Bronchial epithelial cell (primary cell): ENCODE measurements around the gene KRTAP4-9. TPM values are rescaled to one million over a fixed set of nuclear protein-coding genes. Genes with fewer than 3 reads are reported as not detected.
"Not testable (repeated sequence)": the region's sequence is repeated elsewhere in the genome, so short reads cannot be mapped to it uniquely, and the experiment has no call there.

Experiments
- DNase-seq: peaks from one replicate; pipeline ENCODE4 v3.0.0-alpha.2; 2010; ENCODE audit warnings: low read depth
- FAIRE-seq: peaks from 2 replicates; lab custom pipeline; 2011; peaks lifted over from hg19 to GRCh38; lab: Jason Lieb, UNC
- H3K27me3 ChIP-seq: 2 replicates; pipeline ENCODE4 v1.5.1; 2011; ENCODE audit warnings: low read length; ENCODE audit not compliant: control insufficient read depth, insufficient read depth
- H3K36me3 ChIP-seq: 2 replicates; pipeline ENCODE4 v1.5.1; 2011; ENCODE audit warnings: low read length; ENCODE audit not compliant: control insufficient read depth, insufficient read depth
- H3K4me3 ChIP-seq: 2 replicates; pipeline ENCODE4 v1.5.1; 2011; ENCODE audit warnings: mild to moderate bottlenecking, low read depth, low read length, control low read depth
- CTCF ChIP-seq: IDR thresholded peaks from 2 replicates; pipeline ENCODE4 v1.5.1; 2011; ENCODE audit warnings: mild to moderate bottlenecking, moderate library complexity, low read length, control low read depth, inconsistent platforms; ENCODE audit not compliant: insufficient read depth, severe bottlenecking
- total RNA-seq: library from RNA; depleted of rRNA; stranded (reverse); fragments of >200 nt; gene quantifications from 2 replicates; pipeline ENCODE4 v1.2.1, GENCODE V29; 2014

KRTAP4-9 gene
- total RNA-seq, 1 donor from 2014 or later = not detected

- FAIRE-seq (peak; percentile 50), DNase-seq (no peak)
- TF ChIP-seq CTCF = no peak
- Histone ChIP-seq H3K27me3 (no peaks in the 10 kb centered on the region), H3K36me3 (no peaks in the 10 kb centered on the region), H3K4me3 (no peak overlapping the region)
Observed at GRCh38 chr17:41071606-41072360, 33.4 kb upstream of the KRTAP4-9 start.

GRCh38 chr17:41073676-41074075 is 31.5 kb upstream of the KRTAP4-9 start:
- FAIRE-seq = peak; percentile 36
- no peak for DNase-seq
- H3K36me3 ChIP-seq = no peaks in the 10 kb centered on the region
- H3K27me3 ChIP-seq = no peaks in the 10 kb centered on the region
- no peak overlapping the region for H3K4me3 ChIP-seq
- TF ChIP-seq CTCF = no peak

DNA sequence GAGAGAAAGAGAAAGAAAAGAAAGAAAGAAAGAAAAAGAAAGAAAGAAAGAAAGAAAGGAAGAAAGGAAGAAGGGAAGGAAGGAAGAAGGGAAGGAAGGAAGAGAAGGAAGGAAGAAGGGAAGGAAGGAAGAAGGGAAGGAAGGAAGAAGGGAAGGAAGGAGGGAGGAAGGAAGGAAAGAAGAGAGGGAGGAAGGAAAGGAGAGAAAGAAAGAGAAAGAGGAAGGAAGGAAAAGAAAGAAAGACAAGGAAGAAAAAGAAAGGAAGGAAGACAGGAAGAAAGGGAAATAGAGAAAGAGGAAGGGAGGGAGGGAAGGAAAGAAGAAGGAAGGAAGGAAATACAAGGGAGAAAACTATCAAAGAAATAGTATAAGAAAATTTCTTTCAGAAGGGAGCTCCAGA is 28.4 kb upstream of the KRTAP4-9 start:
- no peak overlapping the region for H3K4me3 ChIP-seq
- DNase-seq (no peak), FAIRE-seq (no peak)
- TF ChIP-seq CTCF = no peak
- H3K27me3 ChIP-seq = no peaks in the 10 kb centered on the region
- no peaks in the 10 kb centered on the region for H3K36me3 ChIP-seq

DNA sequence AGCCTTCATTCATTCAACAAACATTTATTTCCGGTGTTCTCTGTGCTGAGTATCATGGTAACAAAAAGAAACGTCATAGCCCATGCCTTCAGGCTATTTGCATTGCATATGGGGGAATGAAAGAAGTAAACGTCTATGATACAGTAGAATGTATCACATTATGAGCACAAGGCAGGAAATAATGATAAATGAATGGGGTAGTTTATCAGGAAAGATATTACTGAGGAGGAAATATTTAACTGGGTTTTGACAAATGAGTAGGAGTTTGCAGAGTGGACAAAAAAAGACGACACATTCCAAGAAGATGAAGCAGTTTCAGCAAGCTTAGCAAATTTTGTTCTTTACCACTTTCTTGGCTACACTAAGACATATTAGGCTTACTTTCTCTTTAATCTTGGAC is 22.6 kb upstream of the KRTAP4-9 start:
- Histone ChIP-seq H3K36me3 (no peaks in the 10 kb centered on the region), H3K27me3 (no peaks in the 10 kb centered on the region), H3K4me3 (no peak overlapping the region)
- DNase-seq (peak; percentile 94), FAIRE-seq (no peak)
- TF ChIP-seq CTCF = no peak

DNA sequence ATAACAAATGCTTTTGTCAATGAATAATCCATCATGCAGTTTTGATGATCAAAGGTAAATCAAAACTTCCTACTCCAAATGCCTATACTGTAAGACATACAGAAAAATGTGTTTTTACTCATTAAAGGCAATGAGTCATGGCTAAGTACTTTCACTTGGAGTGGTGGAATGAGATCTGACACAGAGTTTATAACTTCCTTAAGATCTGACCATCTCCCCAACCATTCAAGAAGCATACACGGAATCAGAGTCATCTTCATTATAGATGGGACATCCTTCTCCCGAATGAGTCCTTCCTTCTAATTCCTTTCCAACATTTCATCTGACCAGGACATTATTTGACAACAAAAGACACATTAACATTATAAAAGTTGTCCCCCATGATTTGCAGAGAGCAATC is 21.8 kb upstream of the KRTAP4-9 start:
- FAIRE-seq (peak; percentile 77), DNase-seq (peak; percentile 25)
- not testable (repeated sequence) for H3K36me3 ChIP-seq, H3K27me3 ChIP-seq, H3K4me3 ChIP-seq

GRCh38 chr17:41084100-41084856 is 20.9 kb upstream of the KRTAP4-9 start, which contains the start of gene KRTAP4-7:
Gene KRTAP4-7 (plus strand): TSS chr17:41084150. CDS start chr17:41084207, 57 bp downstream.
- not testable (repeated sequence) for H3K27me3 ChIP-seq, DNase-seq, H3K36me3 ChIP-seq, FAIRE-seq, H3K4me3 ChIP-seq

GRCh38 chr17:41088760-41089352 is 16.3 kb upstream of the KRTAP4-9 start:
- FAIRE-seq, H3K27me3 ChIP-seq, DNase-seq, H3K36me3 ChIP-seq, H3K4me3 ChIP-seq: not testable (repeated sequence)
